H9 (cell line): Measurements from ENCODE around the gene MYO1D. TPM values are rescaled to one million over a fixed set of nuclear protein-coding genes. Genes with fewer than 3 reads are reported as not detected.

ENCODE experiments used
- DNase-seq: peaks from one replicate; pipeline ENCODE4 v3.0.0-alpha.2; 2017
- H2AFZ ChIP-seq: one replicate; pipeline ENCODE4 v1.6.1; 2013; ENCODE audit warnings: mild to moderate bottlenecking, low read length, control low read depth, moderate library complexity
- H2AK5ac ChIP-seq: 2 replicates; pipeline ENCODE4 v1.6.1; 2013; ENCODE audit warnings: low read length, control low read depth, mixed read lengths; ENCODE audit not compliant: insufficient read length
- H2BK120ac ChIP-seq: one replicate; pipeline ENCODE4 v1.6.1; 2013; ENCODE audit warnings: low read depth, mild to moderate bottlenecking, low read length, control low read depth, inconsistent platforms; ENCODE audit not compliant: poor library complexity, severe bottlenecking
- H2BK12ac ChIP-seq: 2 replicates; pipeline ENCODE4 v1.6.1; 2013; ENCODE audit warnings: low read length, control low read depth, mixed read lengths, low read depth; ENCODE audit not compliant: insufficient read length
- H2BK15ac ChIP-seq: 2 replicates; pipeline ENCODE4 v1.6.1; 2013; ENCODE audit warnings: low read depth, low read length, control low read depth
- H2BK20ac ChIP-seq: one replicate; pipeline ENCODE4 v1.6.1; 2013; ENCODE audit warnings: low read depth, mild to moderate bottlenecking, low read length, control low read depth, inconsistent platforms; ENCODE audit not compliant: poor library complexity, severe bottlenecking
- H2BK5ac ChIP-seq: 2 replicates; pipeline ENCODE4 v1.6.1; 2013; ENCODE audit warnings: low read length, control low read depth, mixed read lengths; ENCODE audit not compliant: insufficient read length
- H3K14ac ChIP-seq: 2 replicates; pipeline ENCODE4 v1.6.1; 2013; ENCODE audit warnings: low read length, control low read depth; ENCODE audit not compliant: insufficient read depth
- H3K18ac ChIP-seq: 2 replicates; pipeline ENCODE4 v1.6.1; 2013; ENCODE audit warnings: low read depth, mild to moderate bottlenecking, mixed read lengths, low read length, control low read depth; ENCODE audit not compliant: insufficient read length
- H3K23ac ChIP-seq: 2 replicates; pipeline ENCODE4 v1.6.1; 2013; ENCODE audit warnings: low read length, control low read depth, mixed read lengths, low read depth; ENCODE audit not compliant: insufficient read length
- H3K23me2 ChIP-seq: 2 replicates; pipeline ENCODE4 v1.6.1; 2013; ENCODE audit warnings: low read depth, mild to moderate bottlenecking, mixed read lengths, low read length, control low read depth; ENCODE audit not compliant: insufficient read length, poor library complexity, severe bottlenecking
- H3K27ac ChIP-seq: 2 replicates; pipeline ENCODE4 v1.5.1; 2013; ENCODE audit warnings: low read length, control low read depth, mixed read lengths, low read depth; ENCODE audit not compliant: insufficient read length
- H3K27me3 ChIP-seq: 2 replicates; pipeline ENCODE4 v1.6.1; 2013; ENCODE audit warnings: low read length, control low read depth, inconsistent platforms; ENCODE audit not compliant: insufficient read depth
- H3K4ac ChIP-seq: 2 replicates; pipeline ENCODE4 v1.6.1; 2013; ENCODE audit warnings: low read depth, mild to moderate bottlenecking, control low read depth, inconsistent platforms, low read length, moderate library complexity
- H3K4me1 ChIP-seq: 2 replicates; pipeline ENCODE4 v1.6.1; 2013; ENCODE audit warnings: low read length, control low read depth, inconsistent platforms; ENCODE audit not compliant: insufficient read depth
- H3K4me2 ChIP-seq: 2 replicates; pipeline ENCODE4 v1.6.1; 2013; ENCODE audit warnings: low read length, control low read depth, mixed read lengths; ENCODE audit not compliant: insufficient read length, insufficient read depth
- H3K56ac ChIP-seq: 2 replicates; pipeline ENCODE4 v1.6.1; 2013; ENCODE audit warnings: low read depth, mild to moderate bottlenecking, mixed read lengths, low read length, control low read depth; ENCODE audit not compliant: insufficient read length
- H3K79me1 ChIP-seq: 2 replicates; pipeline ENCODE4 v1.6.1; 2013; ENCODE audit warnings: low read depth, mild to moderate bottlenecking, moderate library complexity, low read length, control low read depth, inconsistent platforms; ENCODE audit not compliant: insufficient read depth, poor library complexity, severe bottlenecking
- H3K79me2 ChIP-seq: 2 replicates; pipeline ENCODE4 v1.6.1; 2013; ENCODE audit warnings: low read length, control low read depth, inconsistent platforms; ENCODE audit not compliant: insufficient read depth
- H3K9ac ChIP-seq: 2 replicates; pipeline ENCODE4 v1.6.1; 2013; ENCODE audit warnings: low read length, control low read depth, mixed read lengths; ENCODE audit not compliant: insufficient read length; ENCODE audit errors: extremely low read depth
- H3K9me3 ChIP-seq: one replicate; pipeline ENCODE4 v1.6.1; 2013; ENCODE audit warnings: low read depth, low read length, inconsistent platforms; ENCODE audit not compliant: control insufficient read depth
- H3T11ph ChIP-seq: one replicate; pipeline ENCODE4 v1.6.1; 2013; ENCODE audit warnings: mild to moderate bottlenecking, low read length, control low read depth, inconsistent platforms
- H4K20me1 ChIP-seq: one replicate; pipeline ENCODE4 v1.6.1; 2013; ENCODE audit not compliant: control insufficient read depth, insufficient read length, insufficient read depth
- H4K5ac ChIP-seq: 2 replicates; pipeline ENCODE4 v1.6.1; 2013; ENCODE audit warnings: low read depth, mild to moderate bottlenecking, mixed read lengths, low read length, control low read depth; ENCODE audit not compliant: insufficient read length
- H4K8ac ChIP-seq: replicated peaks from 2 replicates; pipeline ENCODE4 v1.6.1; 2013; ENCODE audit warnings: low read length, control low read depth, mixed read lengths, low read depth; ENCODE audit not compliant: insufficient read length
- H4K91ac ChIP-seq: 2 replicates; pipeline ENCODE4 v1.6.1; 2013; ENCODE audit warnings: low read depth, mild to moderate bottlenecking, moderate library complexity, mixed read lengths, low read length, control low read depth; ENCODE audit not compliant: insufficient read length
- H3K27ac Mint-ChIP-seq, 3 experiments: 2 replicates in 2 of 3; 3 replicates in 1 of 3; pipeline ENCODE4 v1.8.0; 2020 to 2021; ENCODE audit warnings: mixed read lengths in 3 of 3, mild to moderate bottlenecking in 1 of 3, moderate library complexity in 1 of 3
- H3K27me3 Mint-ChIP-seq: 2 replicates; pipeline ENCODE4 v1.8.0; 2021; ENCODE audit warnings: low read depth, mild to moderate bottlenecking, moderate library complexity, mixed read lengths
- H3K36me3 Mint-ChIP-seq, 3 experiments: 2 replicates in 2 of 3; 3 replicates in 1 of 3; pipeline ENCODE4 v1.8.0; 2020 to 2021; ENCODE audit warnings: low read depth in 3 of 3, mixed read lengths in 3 of 3; ENCODE audit not compliant: insufficient read depth in 1 of 3
- H3K4me1 Mint-ChIP-seq, 2 experiments: 2 replicates each; pipeline ENCODE4 v1.8.0; 2020; ENCODE audit warnings: mixed read lengths in 2 of 2
- H3K4me3 Mint-ChIP-seq, 2 experiments: 2 replicates in 1 of 2; 3 replicates in 1 of 2; pipeline ENCODE4 v1.8.0; 2020 to 2021; ENCODE audit warnings: mild to moderate bottlenecking in 2 of 2, mixed read lengths in 2 of 2, moderate library complexity in 1 of 2
- H3K9me3 Mint-ChIP-seq, 2 experiments: 2 replicates in 1 of 2; 3 replicates in 1 of 2; pipeline ENCODE4 v1.8.0; 2020; ENCODE audit warnings: mild to moderate bottlenecking in 2 of 2, mixed read lengths in 2 of 2, moderate library complexity in 1 of 2
- WGBS: extraction: QIAGEN DNeasy Blood & Tissue Kit; methylation state at CpG from one replicate; pipeline ENCODE4 v1.1.7; 2013; ENCODE audit warnings: missing lambda C conversion rate, low lambda C conversion rate, mixed read lengths; ENCODE audit not compliant: insufficient read length; ENCODE audit errors: extremely low coverage; 5-methylcytosine and 5-hydroxymethylcytosine counted together
- total RNA-seq: library from RNA; stranded (reverse); gene quantifications from 2 replicates; pipeline ENCODE4 v1.2.1, GENCODE V29; 2021
- TF ChIP-seq, protein P1 (sequence below): fragments of 200-600 bp; sonication (generic); conservative IDR thresholded peaks from 3 replicates; pipeline ENCODE4 v1.8.0; 2021; ENCODE audit warnings: antibody characterized with exemption, mild to moderate bottlenecking

The MYO1D gene
- total RNA-seq, 1 experiment from 2014 or later = 19.0 TPM

DNA sequence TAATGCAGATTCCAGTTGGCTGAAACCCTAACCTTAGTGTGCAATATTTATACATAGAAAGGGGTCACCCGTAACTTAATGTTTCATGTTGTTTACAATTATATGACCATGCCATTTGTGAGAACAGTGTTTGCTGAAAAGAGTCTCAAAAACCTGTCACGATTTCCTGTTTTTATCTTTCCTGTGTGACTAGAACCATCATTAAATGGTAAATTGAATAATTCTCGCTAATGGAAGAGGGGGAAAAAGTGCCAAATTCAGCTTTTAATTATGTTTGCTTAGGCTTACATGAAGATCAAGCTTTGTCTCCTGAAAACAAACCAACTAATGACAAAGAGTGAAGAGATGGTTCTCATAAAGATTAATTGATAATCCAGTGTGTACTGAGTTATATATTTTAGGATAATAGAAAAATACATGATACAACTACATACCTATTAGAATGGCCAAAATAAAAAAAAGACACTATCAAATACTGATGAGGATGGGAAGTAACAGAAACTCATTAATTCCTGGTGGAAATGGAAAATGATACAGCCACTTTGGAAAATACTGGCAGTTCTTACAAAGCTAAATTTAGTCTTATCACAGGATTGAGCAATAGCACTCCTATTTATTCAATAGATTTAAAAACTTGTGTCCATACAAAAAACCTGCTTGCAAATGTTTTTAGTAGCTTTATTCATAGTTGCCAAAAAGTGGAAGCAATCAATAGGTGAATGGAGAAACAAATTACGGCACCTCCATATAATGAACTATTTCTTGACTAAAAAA is 248.5 kb downstream of the MYO1D start:
- no peak overlapping the region for H3T11ph ChIP-seq
- H3K23me2 ChIP-seq = no peaks in the 10 kb centered on the region
- H3K18ac ChIP-seq = no peak overlapping the region
- no peaks in the 10 kb centered on the region for H3K36me3 Mint-ChIP-seq
- no peak overlapping the region for H3K56ac ChIP-seq
- no peak overlapping the region for H2AK5ac ChIP-seq
- no peaks in the 10 kb centered on the region for H3K27me3 Mint-ChIP-seq
- H2BK5ac ChIP-seq = no peak overlapping the region
- H3K14ac ChIP-seq = no peak overlapping the region
- no peak overlapping the region for H2BK120ac ChIP-seq
- no peak overlapping the region for H3K9ac ChIP-seq
- peaks cover 7 to 15% of the 10 kb centered on the region in 2 experiments for H3K4me1 Mint-ChIP-seq
- no peak overlapping the region for H4K91ac ChIP-seq
- H3K4ac ChIP-seq = no peak overlapping the region
- H3K27ac Mint-ChIP-seq = no peak overlapping the region
- no peak overlapping the region for H2AFZ ChIP-seq
- H3K4me1 ChIP-seq = no peaks in the 10 kb centered on the region
- WGBS = no CpG with 5 or more reads among the region's 4 CpGs
- H2BK12ac ChIP-seq = no peak overlapping the region
- H4K8ac ChIP-seq = no peak overlapping the region
- H4K5ac ChIP-seq = no peak overlapping the region
- no peaks in the 10 kb centered on the region for H4K20me1 ChIP-seq
- H3K4me3 Mint-ChIP-seq = no peak overlapping the region
- TF ChIP-seq, protein P1, sequence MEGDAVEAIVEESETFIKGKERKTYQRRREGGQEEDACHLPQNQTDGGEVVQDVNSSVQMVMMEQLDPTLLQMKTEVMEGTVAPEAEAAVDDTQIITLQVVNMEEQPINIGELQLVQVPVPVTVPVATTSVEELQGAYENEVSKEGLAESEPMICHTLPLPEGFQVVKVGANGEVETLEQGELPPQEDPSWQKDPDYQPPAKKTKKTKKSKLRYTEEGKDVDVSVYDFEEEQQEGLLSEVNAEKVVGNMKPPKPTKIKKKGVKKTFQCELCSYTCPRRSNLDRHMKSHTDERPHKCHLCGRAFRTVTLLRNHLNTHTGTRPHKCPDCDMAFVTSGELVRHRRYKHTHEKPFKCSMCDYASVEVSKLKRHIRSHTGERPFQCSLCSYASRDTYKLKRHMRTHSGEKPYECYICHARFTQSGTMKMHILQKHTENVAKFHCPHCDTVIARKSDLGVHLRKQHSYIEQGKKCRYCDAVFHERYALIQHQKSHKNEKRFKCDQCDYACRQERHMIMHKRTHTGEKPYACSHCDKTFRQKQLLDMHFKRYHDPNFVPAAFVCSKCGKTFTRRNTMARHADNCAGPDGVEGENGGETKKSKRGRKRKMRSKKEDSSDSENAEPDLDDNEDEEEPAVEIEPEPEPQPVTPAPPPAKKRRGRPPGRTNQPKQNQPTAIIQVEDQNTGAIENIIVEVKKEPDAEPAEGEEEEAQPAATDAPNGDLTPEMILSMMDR = no peak
- no peak overlapping the region for H2BK20ac ChIP-seq
- H3K9me3 ChIP-seq = no peaks in the 10 kb centered on the region
- no peak overlapping the region for H3K4me2 ChIP-seq
- H3K79me1 ChIP-seq = no peaks in the 10 kb centered on the region
- H3K23ac ChIP-seq = no peak overlapping the region
- no peak overlapping the region for H3K27ac ChIP-seq
- no peaks in the 10 kb centered on the region for H3K79me2 ChIP-seq
- H3K27me3 ChIP-seq = no peaks in the 10 kb centered on the region
- DNase-seq = no peak
- no peaks in the 10 kb centered on the region for H3K9me3 Mint-ChIP-seq
- no peak overlapping the region for H2BK15ac ChIP-seq
